Endometrial microvascular endothelial cells (primary cell): Measurements from ENCODE around the gene CHRDL2. TPM values are rescaled to one million over a fixed set of nuclear protein-coding genes. Genes with fewer than 3 reads are reported as not detected.

Experiments
- in situ Hi-C: cut with HindIII; loops from 2 replicates; pipeline ENCODE4 v1.10.0; 2017; ENCODE audit warnings: low sequenced_read_pairs, low pct_unique_long_range_greater_than_20kb; ENCODE audit errors: inconsistent ontology term
- total RNA-seq: library from RNA; depleted of rRNA; stranded (reverse); fragments of >200 nt; gene quantifications from one replicate; pipeline ENCODE4 v1.2.3, GENCODE V29; 2015; ENCODE audit errors: inconsistent ontology term

CHRDL2 gene
- total RNA-seq, 1 donor from 2014 or later, result not detected

DNA sequence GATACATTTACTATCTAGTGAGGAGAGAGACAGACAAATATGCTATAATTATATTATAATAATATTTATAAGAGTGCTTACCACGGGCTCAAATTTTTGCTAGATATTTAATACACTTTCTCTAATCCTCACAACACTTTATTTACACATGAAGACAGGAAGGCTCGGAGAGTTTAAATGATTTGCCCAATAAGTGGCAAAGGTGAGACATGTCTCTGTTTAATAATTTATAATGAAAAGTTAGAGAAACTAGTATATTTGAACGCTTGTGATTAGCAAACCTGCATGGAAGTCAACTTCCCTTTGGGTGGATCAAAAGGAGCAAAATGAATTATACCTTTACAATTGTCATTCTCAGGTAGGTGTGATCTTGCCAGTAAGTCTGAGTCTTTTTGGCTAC, 83.4 kb downstream of the CHRDL2 start:
- in situ Hi-C loops, result no loop called here

DNA sequence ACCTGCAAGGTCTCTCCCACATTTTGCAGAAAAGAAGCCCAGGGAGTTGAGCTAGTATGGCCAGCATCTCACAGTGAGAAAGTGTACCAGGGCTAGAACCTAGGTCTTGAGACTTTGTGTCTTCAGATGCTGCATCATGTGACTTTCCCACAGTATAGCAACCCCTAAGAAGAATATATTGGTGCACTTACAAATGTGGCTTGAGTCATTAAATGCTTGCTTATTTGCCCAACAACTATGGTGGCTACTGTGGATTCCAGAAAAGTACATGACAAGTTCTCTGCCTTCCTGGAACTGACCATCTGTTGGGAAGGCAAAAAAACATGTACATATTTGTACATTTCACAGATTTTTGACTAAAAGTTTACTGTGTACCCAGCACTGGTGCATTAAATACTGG, 83.8 kb downstream of the CHRDL2 start:
- in situ Hi-C loops, result no loop called here

- in situ Hi-C loops, result no loop called here
Measured at GRCh38 chr11:74646954-74647353, 84.3 kb downstream of the CHRDL2 start.

Other genes with a start within 250 kb of the CHRDL2 start
- gene LIPT2, start 237.7 kb downstream of the CHRDL2 start, total RNA-seq, result 2.2 TPM
- 15.1 TPM for gene POLD3, start 138.8 kb downstream of the CHRDL2 start, total RNA-seq
- gene RNF169, start 17.4 kb upstream of the CHRDL2 start, total RNA-seq, result 23.4 TPM
- 12.0 TPM for gene XRRA1, start 217.7 kb upstream of the CHRDL2 start, total RNA-seq
- gene SPCS2, start 217.8 kb upstream of the CHRDL2 start, total RNA-seq, result 33.7 TPM